ENCODE data around the gene AK6.

DNA sequence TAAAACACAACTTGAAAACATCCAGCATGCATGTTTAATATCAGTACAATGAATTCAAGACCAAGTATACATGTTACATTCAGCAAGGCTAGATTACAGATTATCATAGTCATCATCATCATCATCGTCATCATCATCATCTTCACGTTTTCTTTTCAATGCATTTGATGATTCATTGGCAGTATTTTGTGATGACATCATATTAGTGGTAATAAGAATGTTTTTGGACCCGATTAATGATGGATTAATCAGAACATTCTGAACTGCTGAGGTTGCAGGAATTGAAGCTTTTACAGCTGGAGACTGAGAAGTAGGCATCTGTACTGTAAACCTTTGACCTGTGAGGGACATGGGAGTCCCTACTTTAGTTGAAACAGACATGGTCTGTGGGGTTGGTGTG, 4.5 kb downstream of the AK6 start:
- no peak for TF ChIP-seq EZH2 (IDR thresholded peaks at IDR 0.05; ENCODE audit: borderline replicate concordance, insufficient read depth, low read depth, low read length, poor library complexity, severe bottlenecking)
- TF ChIP-seq, protein P1, sequence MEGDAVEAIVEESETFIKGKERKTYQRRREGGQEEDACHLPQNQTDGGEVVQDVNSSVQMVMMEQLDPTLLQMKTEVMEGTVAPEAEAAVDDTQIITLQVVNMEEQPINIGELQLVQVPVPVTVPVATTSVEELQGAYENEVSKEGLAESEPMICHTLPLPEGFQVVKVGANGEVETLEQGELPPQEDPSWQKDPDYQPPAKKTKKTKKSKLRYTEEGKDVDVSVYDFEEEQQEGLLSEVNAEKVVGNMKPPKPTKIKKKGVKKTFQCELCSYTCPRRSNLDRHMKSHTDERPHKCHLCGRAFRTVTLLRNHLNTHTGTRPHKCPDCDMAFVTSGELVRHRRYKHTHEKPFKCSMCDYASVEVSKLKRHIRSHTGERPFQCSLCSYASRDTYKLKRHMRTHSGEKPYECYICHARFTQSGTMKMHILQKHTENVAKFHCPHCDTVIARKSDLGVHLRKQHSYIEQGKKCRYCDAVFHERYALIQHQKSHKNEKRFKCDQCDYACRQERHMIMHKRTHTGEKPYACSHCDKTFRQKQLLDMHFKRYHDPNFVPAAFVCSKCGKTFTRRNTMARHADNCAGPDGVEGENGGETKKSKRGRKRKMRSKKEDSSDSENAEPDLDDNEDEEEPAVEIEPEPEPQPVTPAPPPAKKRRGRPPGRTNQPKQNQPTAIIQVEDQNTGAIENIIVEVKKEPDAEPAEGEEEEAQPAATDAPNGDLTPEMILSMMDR (IDR thresholded peaks at IDR 0.05) = no peak
